Liver (tissue), 9 donors: Measurements from ENCODE around the gene LHFPL3. TPM values are rescaled to one million over a fixed set of nuclear protein-coding genes. Genes with fewer than 3 reads are reported as not detected.

Experiments
- DNase-seq: peaks from one replicate; pipeline ENCODE4 v3.0.0-alpha.2; 2017; ENCODE audit warnings: low spot score
- H3K27ac ChIP-seq, 2 donors: one replicate each; pipeline ENCODE4 v1.7.0; 2013; ENCODE audit warnings: inconsistent platforms in 2 of 2, low read length in 2 of 2, control low read depth in 1 of 2, low read depth in 1 of 2, mild to moderate bottlenecking in 1 of 2
- H3K27me3 ChIP-seq, 4 donors: one replicate each; pipeline versions ENCODE4 v1.6.1 to v1.7.0; 2013; ENCODE audit warnings: low read length in 3 of 4, inconsistent platforms in 1 of 4, mild to moderate bottlenecking in 1 of 4, moderate library complexity in 1 of 4; ENCODE audit not compliant: control insufficient read depth in 4 of 4, insufficient read depth in 4 of 4
- H3K36me3 ChIP-seq, 4 donors: one replicate each; pipeline versions ENCODE4 v1.6.1 to v1.7.0; 2013; ENCODE audit warnings: low read length in 3 of 4, mild to moderate bottlenecking in 3 of 4, low read depth in 1 of 4, moderate library complexity in 1 of 4; ENCODE audit not compliant: control insufficient read depth in 4 of 4, insufficient read depth in 3 of 4
- H3K4me1 ChIP-seq, 4 donors: one replicate each; pipeline versions ENCODE4 v1.6.1 to v1.7.0; 2013; ENCODE audit warnings: low read length in 3 of 4, mild to moderate bottlenecking in 3 of 4, moderate library complexity in 1 of 4; ENCODE audit not compliant: control insufficient read depth in 4 of 4, insufficient read depth in 4 of 4
- H3K4me3 ChIP-seq, 3 donors: one replicate each; pipeline versions ENCODE4 v1.6.1 to v1.7.0; 2013; ENCODE audit warnings: low read length in 3 of 3, control low read depth in 1 of 3, low read depth in 1 of 3, mild to moderate bottlenecking in 1 of 3
- H3K9ac ChIP-seq, 2 donors: one replicate each; pipeline ENCODE4 v1.7.0; 2013; ENCODE audit warnings: low read length in 2 of 2, mild to moderate bottlenecking in 2 of 2, moderate library complexity in 2 of 2, control low read depth in 1 of 2, low read depth in 1 of 2
- H3K9me3 ChIP-seq, 4 donors: one replicate each; pipeline versions ENCODE4 v1.6.1 to v1.7.0; 2013; ENCODE audit warnings: low read length in 3 of 4; ENCODE audit not compliant: control insufficient read depth in 4 of 4
- ATF3 ChIP-seq: IDR thresholded peaks from 2 replicates; pipeline ENCODE4 v1.6.1; 2016; ENCODE audit warnings: antibody characterized with exemption
- EGR1 ChIP-seq, 2 donors: IDR thresholded peaks; 2 replicates each; pipeline ENCODE4 v1.6.1; 2016 to 2018; ENCODE audit warnings: antibody characterized with exemption in 2 of 2, low read depth in 2 of 2
- FOXA1 ChIP-seq: IDR thresholded peaks from 2 replicates; pipeline ENCODE4 v1.6.1; 2016; ENCODE audit warnings: antibody characterized with exemption
- FOXA2 ChIP-seq: IDR thresholded peaks from 2 replicates; pipeline ENCODE4 v1.6.1; 2016; ENCODE audit warnings: antibody characterized with exemption
- GABPA ChIP-seq, 2 donors: IDR thresholded peaks in 1 of 2; conservative IDR thresholded peaks in 1 of 2; 2 replicates each; pipeline ENCODE4 v1.6.1; 2016; ENCODE audit warnings: antibody characterized with exemption in 2 of 2, mild to moderate bottlenecking in 1 of 2, moderate library complexity in 1 of 2
- HNF4A ChIP-seq, 2 donors: conservative IDR thresholded peaks; 2 replicates each; pipeline ENCODE4 v1.6.1; 2016; ENCODE audit warnings: antibody characterized with exemption in 2 of 2, mild to moderate bottlenecking in 2 of 2
- HNF4G ChIP-seq: IDR thresholded peaks from 2 replicates; pipeline ENCODE4 v1.6.1; 2016; ENCODE audit warnings: antibody characterized with exemption
- JUND ChIP-seq, 2 donors: IDR thresholded peaks; 2 replicates each; pipeline ENCODE4 v1.6.1; 2016; ENCODE audit warnings: antibody characterized with exemption in 2 of 2
- MAX ChIP-seq: IDR thresholded peaks from 2 replicates; pipeline ENCODE4 v1.6.1; 2016; ENCODE audit warnings: antibody characterized with exemption
- NR2F2 ChIP-seq: IDR thresholded peaks from 2 replicates; pipeline ENCODE4 v1.6.1; 2016; ENCODE audit warnings: antibody characterized with exemption
- RAD21 ChIP-seq, 2 donors: IDR thresholded peaks; 2 replicates each; pipeline ENCODE4 v1.6.1; 2016; ENCODE audit warnings: antibody characterized with exemption in 2 of 2, mild to moderate bottlenecking in 2 of 2
- REST ChIP-seq: IDR thresholded peaks from 2 replicates; pipeline ENCODE4 v1.6.1; 2016; ENCODE audit warnings: antibody characterized with exemption, mild to moderate bottlenecking
- RXRA ChIP-seq, 2 donors: IDR thresholded peaks; 2 replicates each; pipeline ENCODE4 v1.6.1; 2017 to 2018; ENCODE audit warnings: antibody characterized with exemption in 2 of 2, mild to moderate bottlenecking in 1 of 2
- SP1 ChIP-seq: IDR thresholded peaks from 2 replicates; pipeline ENCODE4 v1.6.1; 2018; ENCODE audit warnings: antibody characterized with exemption, mild to moderate bottlenecking
- TAF1 ChIP-seq: conservative IDR thresholded peaks from 2 replicates; pipeline ENCODE4 v1.6.1; 2016; ENCODE audit warnings: antibody characterized with exemption, mild to moderate bottlenecking
- YY1 ChIP-seq: IDR thresholded peaks from 2 replicates; pipeline ENCODE4 v1.6.1; 2016; ENCODE audit warnings: antibody characterized with exemption, mild to moderate bottlenecking
- polyA plus RNA-seq, 2 donors: library from polyadenylated mRNA; stranded (reverse) in 1 of 2; unstranded in 1 of 2; fragments of 200-250 nt in 1 of 2; fragments of >200 nt in 1 of 2; fragmentation: Nextera tagmentation in 1 of 2; extraction: Ambion mirVana in 1 of 2; gene quantifications; one replicate each; pipeline versions ENCODE4 v1.2.1 to v1.2.3, GENCODE V29; 2013 to 2015
- total RNA-seq, 2 donors: library from RNA; depleted of rRNA; stranded (reverse); fragments of >200 nt; gene quantifications; one replicate each; pipeline ENCODE4 v1.2.3, GENCODE V29; 2014
- TF ChIP-seq, protein P1 (sequence below): IDR thresholded peaks from 2 replicates; pipeline ENCODE4 v1.6.1; 2016; ENCODE audit warnings: antibody characterized with exemption
- TF ChIP-seq, protein P2 (sequence below): fragments of 150-350 bp; IDR thresholded peaks from 2 replicates; pipeline ENCODE4 v1.5.1; 2017; ENCODE audit warnings: improper control_type of control experiment, low read depth, low read length; ENCODE audit not compliant: missing input control
- donor health status: healthy.
- donor health status: healthy.
- donor health status: healthy.
- donor health status: healthy.
- donor health status: healthy.

Gene LHFPL3
- total and polyA plus RNA-seq, 4 donors: not detected

DNA sequence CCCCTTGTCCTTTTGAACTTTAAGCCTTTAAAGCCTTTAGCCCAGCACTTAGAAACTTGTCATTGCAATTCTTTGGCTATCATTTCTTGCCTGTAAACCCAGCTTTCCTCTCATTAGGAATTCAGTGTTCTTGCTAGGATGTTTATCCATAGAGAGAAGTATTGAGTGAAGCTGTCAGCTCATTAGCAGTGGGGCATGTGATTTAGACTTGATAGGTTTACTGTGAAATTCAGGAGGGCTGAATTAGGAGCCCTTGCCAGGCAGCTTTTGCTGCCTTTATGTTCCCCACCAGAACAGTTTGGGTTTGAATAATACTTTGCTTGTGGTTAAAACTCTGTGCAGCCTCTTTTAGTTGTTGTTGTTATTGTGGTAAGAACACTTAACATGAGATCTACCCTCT lies 39.5 kb downstream of the LHFPL3 start:
- Histone ChIP-seq H3K36me3 (no peaks in the 10 kb centered on the region), H3K4me1 (no peaks in the 10 kb centered on the region), H3K9me3 (no peaks in the 10 kb centered on the region), H3K27ac (no peak overlapping the region), H3K4me3 (no peak overlapping the region), H3K27me3 (peaks cover 0 to 3% (median 0%) of the 10 kb centered on the region in 4 donors), H3K9ac (no peak overlapping the region)
- DNase-seq: no peak
- TF ChIP-seq, protein P1, sequence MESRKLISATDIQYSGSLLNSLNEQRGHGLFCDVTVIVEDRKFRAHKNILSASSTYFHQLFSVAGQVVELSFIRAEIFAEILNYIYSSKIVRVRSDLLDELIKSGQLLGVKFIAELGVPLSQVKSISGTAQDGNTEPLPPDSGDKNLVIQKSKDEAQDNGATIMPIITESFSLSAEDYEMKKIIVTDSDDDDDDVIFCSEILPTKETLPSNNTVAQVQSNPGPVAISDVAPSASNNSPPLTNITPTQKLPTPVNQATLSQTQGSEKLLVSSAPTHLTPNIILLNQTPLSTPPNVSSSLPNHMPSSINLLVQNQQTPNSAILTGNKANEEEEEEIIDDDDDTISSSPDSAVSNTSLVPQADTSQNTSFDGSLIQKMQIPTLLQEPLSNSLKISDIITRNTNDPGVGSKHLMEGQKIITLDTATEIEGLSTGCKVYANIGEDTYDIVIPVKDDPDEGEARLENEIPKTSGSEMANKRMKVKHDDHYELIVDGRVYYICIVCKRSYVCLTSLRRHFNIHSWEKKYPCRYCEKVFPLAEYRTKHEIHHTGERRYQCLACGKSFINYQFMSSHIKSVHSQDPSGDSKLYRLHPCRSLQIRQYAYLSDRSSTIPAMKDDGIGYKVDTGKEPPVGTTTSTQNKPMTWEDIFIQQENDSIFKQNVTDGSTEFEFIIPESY: no peak
- TF ChIP-seq REST (no peak), RAD21 (IDR thresholded peaks at IDR 0.05) (no peak), MAX (no peak), HNF4A (conservative IDR thresholded peaks at IDR 0.05) (no peak), FOXA1 (no peak), SP1 (no peak), TAF1 (no peak), HNF4G (no peak), GABPA (IDR thresholded peaks at IDR 0.05 in 1 of 2, conservative IDR thresholded peaks at IDR 0.05 in 1 of 2) (no peak), EGR1 (IDR thresholded peaks at IDR 0.05; ENCODE audit: low read depth in 2 of 2) (no peak), YY1 (no peak), NR2F2 (no peak), RXRA (IDR thresholded peaks at IDR 0.05) (no peak), JUND (IDR thresholded peaks at IDR 0.05) (no peak), ATF3 (no peak), FOXA2 (no peak)
- TF ChIP-seq, protein P2, sequence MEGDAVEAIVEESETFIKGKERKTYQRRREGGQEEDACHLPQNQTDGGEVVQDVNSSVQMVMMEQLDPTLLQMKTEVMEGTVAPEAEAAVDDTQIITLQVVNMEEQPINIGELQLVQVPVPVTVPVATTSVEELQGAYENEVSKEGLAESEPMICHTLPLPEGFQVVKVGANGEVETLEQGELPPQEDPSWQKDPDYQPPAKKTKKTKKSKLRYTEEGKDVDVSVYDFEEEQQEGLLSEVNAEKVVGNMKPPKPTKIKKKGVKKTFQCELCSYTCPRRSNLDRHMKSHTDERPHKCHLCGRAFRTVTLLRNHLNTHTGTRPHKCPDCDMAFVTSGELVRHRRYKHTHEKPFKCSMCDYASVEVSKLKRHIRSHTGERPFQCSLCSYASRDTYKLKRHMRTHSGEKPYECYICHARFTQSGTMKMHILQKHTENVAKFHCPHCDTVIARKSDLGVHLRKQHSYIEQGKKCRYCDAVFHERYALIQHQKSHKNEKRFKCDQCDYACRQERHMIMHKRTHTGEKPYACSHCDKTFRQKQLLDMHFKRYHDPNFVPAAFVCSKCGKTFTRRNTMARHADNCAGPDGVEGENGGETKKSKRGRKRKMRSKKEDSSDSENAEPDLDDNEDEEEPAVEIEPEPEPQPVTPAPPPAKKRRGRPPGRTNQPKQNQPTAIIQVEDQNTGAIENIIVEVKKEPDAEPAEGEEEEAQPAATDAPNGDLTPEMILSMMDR: no peak
